Caco-2 (cell line): Measurements from ENCODE around the gene ACLY. TPM values are rescaled to one million over a fixed set of nuclear protein-coding genes. Genes with fewer than 3 reads are reported as not detected.
A peak's percentile ranks its signal among the peaks of the same experiment; 100 is the strongest.

ENCODE experiments used
- BruUV-seq: library from RNA; stranded (reverse); fragments of 400-500 nt; replicated peaks from 2 replicates; lab custom pipeline; 2021; lab: Mats Ljungman, UMichigan
- CTCF ChIA-PET: fragments of 300-600 bp; sonication (Branson Sonifier 250); formaldehyde crosslinking; loops from one replicate; lab custom pipeline; 2022; ENCODE audit warnings: antibody characterized with exemption; lab: Charles Lee
- POLR2A ChIA-PET: fragments of 300-600 bp; sonication (Branson Sonifier 250); formaldehyde crosslinking; loops from one replicate; lab custom pipeline; 2022; ENCODE audit warnings: antibody characterized with exemption; lab: Charles Lee
- DNase-seq, 2 experiments: peaks; one replicate each; pipeline versions ENCODE4 v3.0.0 to v3.0.0-alpha.2; 2020 to 2022
- H3K27me3 ChIP-seq: replicated peaks from 2 replicates; pipeline ENCODE4 v1.6.0; 2011; ENCODE audit warnings: low read length; ENCODE audit not compliant: control insufficient read depth, insufficient read depth
- H3K36me3 ChIP-seq: 2 replicates; pipeline ENCODE4 v1.5.1; 2011; ENCODE audit warnings: low read length; ENCODE audit not compliant: control insufficient read depth, insufficient read depth
- H3K4me1 ChIP-seq: fragments of 250-450 bp; sonication (Bioruptor Pico); 2 replicates; pipeline ENCODE4 v1.5.1; 2020; ENCODE audit warnings: mild to moderate bottlenecking
- H3K4me3 ChIP-seq: 2 replicates; pipeline ENCODE4 v1.5.1; 2011; ENCODE audit warnings: low read depth, mild to moderate bottlenecking, control low read depth, low read length
- H3K9me3 ChIP-seq: fragments of 250-450 bp; sonication (Bioruptor Pico); 2 replicates; pipeline ENCODE4 v1.5.1; 2020; ENCODE audit warnings: mild to moderate bottlenecking, moderate library complexity
- H3K27ac Mint-ChIP-seq: one replicate; pipeline ENCODE4 v1.8.0; 2022; ENCODE audit warnings: mixed read lengths; ENCODE audit not compliant: unreplicated experiment
- H3K27me3 Mint-ChIP-seq: one replicate; pipeline ENCODE4 v1.8.0; 2022; ENCODE audit warnings: mixed read lengths; ENCODE audit not compliant: insufficient read depth, unreplicated experiment
- H3K36me3 Mint-ChIP-seq: one replicate; pipeline ENCODE4 v1.8.0; 2022; ENCODE audit warnings: mild to moderate bottlenecking, mixed read lengths; ENCODE audit not compliant: insufficient read depth, unreplicated experiment
- H3K4me1 Mint-ChIP-seq: one replicate; pipeline ENCODE4 v1.8.0; 2022; ENCODE audit warnings: low read depth, mixed read lengths; ENCODE audit not compliant: unreplicated experiment
- H3K4me3 Mint-ChIP-seq: one replicate; pipeline ENCODE4 v1.8.0; 2022; ENCODE audit warnings: mild to moderate bottlenecking, moderate library complexity, mixed read lengths; ENCODE audit not compliant: unreplicated experiment
- H3K9me3 Mint-ChIP-seq: one replicate; pipeline ENCODE4 v1.8.0; 2022; ENCODE audit warnings: mixed read lengths; ENCODE audit not compliant: unreplicated experiment
- intact Hi-C: fragments of 100-400 bp; cut with micrococcal nuclease; formaldehyde crosslinking; loops from one replicate; pipeline ENCODE4 v1.10.0; 2022; ENCODE audit not compliant: unreplicated experiment
- total RNA-seq: library from RNA; stranded (reverse); gene quantifications from 2 replicates; pipeline ENCODE4 v1.2.3, GENCODE V29; 2022
- TF ChIP-seq, protein P1 (sequence below), 2 experiments: fragments of 200-600 bp in 1 of 2; IDR thresholded peaks; 1 replicate in 1 of 2; 2 replicates in 1 of 2; pipeline versions ENCODE4 v1.5.1 to v1.8.0; 2011 to 2022; ENCODE audit warnings: antibody characterized with exemption in 1 of 2, control low read depth in 1 of 2, inconsistent platforms in 1 of 2, low read depth in 1 of 2, low read length in 1 of 2, mild to moderate bottlenecking in 1 of 2, moderate library complexity in 1 of 2; ENCODE audit not compliant: insufficient read depth in 1 of 2, severe bottlenecking in 1 of 2, unreplicated experiment in 1 of 2

Gene ACLY
- total RNA-seq, 1 experiment from 2014 or later = 246 TPM

DNA sequence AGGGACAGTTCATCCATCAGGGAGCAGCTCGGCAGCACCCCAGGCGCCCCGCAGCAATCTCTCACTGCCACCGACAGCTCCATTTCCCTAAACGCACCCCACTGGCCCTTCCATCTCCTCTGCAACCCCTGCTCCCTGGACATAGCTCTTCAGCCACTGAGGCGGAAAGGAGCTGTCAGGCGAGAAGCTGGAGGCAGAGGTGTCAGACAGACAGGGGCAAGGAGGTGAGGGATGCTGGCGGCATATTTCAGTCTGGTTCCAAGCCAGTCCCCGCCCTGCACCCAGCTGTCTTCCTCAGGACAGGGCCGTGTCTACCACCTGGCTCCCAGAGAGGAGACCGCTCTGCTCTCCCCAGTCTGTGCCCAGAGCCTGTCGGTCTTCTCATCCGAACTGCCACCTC is 9.7 kb downstream of the ACLY start:
- DNase-seq = no peak
- BruUV-seq = no TSS peak
- peaks cover 24% of the 10 kb centered on the region for H3K36me3 ChIP-seq
- ChIA-PET CTCF (interaction anchor here (1.6 kb wide), 1 partner anchor 50 kb away, joined by 7 read pairs; no protein-coding TSS in a partner anchor), POLR2A (interaction anchor here (1.5 to 2.1 kb wide), 2 partner anchors 9 to 10 kb away, joined by 3 to 11 read pairs; partner anchors contain the start of gene ACLY)
- intact Hi-C loops = no loop called here
- no peaks in the 10 kb centered on the region for H3K27me3 Mint-ChIP-seq
- no peaks in the 10 kb centered on the region for H3K9me3 Mint-ChIP-seq
- H3K4me1 Mint-ChIP-seq = peaks cover 27% of the 10 kb centered on the region
- TF ChIP-seq, protein P1, sequence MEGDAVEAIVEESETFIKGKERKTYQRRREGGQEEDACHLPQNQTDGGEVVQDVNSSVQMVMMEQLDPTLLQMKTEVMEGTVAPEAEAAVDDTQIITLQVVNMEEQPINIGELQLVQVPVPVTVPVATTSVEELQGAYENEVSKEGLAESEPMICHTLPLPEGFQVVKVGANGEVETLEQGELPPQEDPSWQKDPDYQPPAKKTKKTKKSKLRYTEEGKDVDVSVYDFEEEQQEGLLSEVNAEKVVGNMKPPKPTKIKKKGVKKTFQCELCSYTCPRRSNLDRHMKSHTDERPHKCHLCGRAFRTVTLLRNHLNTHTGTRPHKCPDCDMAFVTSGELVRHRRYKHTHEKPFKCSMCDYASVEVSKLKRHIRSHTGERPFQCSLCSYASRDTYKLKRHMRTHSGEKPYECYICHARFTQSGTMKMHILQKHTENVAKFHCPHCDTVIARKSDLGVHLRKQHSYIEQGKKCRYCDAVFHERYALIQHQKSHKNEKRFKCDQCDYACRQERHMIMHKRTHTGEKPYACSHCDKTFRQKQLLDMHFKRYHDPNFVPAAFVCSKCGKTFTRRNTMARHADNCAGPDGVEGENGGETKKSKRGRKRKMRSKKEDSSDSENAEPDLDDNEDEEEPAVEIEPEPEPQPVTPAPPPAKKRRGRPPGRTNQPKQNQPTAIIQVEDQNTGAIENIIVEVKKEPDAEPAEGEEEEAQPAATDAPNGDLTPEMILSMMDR (IDR thresholded peaks at IDR 0.05; ENCODE audit: insufficient read depth in 1 of 2, low read depth in 1 of 2, low read length in 1 of 2, severe bottlenecking in 1 of 2, unreplicated experiment in 1 of 2) = no peak
- H3K4me3 ChIP-seq = no peak overlapping the region
- H3K27ac Mint-ChIP-seq = peak overlapping the region; percentile 57
- H3K36me3 Mint-ChIP-seq = peaks cover 94% of the 10 kb centered on the region
- no peaks in the 10 kb centered on the region for H3K27me3 ChIP-seq
- no peak overlapping the region for H3K4me3 Mint-ChIP-seq
- H3K9me3 ChIP-seq = no peaks in the 10 kb centered on the region
- H3K4me1 ChIP-seq = peaks cover 37% of the 10 kb centered on the region

DNA sequence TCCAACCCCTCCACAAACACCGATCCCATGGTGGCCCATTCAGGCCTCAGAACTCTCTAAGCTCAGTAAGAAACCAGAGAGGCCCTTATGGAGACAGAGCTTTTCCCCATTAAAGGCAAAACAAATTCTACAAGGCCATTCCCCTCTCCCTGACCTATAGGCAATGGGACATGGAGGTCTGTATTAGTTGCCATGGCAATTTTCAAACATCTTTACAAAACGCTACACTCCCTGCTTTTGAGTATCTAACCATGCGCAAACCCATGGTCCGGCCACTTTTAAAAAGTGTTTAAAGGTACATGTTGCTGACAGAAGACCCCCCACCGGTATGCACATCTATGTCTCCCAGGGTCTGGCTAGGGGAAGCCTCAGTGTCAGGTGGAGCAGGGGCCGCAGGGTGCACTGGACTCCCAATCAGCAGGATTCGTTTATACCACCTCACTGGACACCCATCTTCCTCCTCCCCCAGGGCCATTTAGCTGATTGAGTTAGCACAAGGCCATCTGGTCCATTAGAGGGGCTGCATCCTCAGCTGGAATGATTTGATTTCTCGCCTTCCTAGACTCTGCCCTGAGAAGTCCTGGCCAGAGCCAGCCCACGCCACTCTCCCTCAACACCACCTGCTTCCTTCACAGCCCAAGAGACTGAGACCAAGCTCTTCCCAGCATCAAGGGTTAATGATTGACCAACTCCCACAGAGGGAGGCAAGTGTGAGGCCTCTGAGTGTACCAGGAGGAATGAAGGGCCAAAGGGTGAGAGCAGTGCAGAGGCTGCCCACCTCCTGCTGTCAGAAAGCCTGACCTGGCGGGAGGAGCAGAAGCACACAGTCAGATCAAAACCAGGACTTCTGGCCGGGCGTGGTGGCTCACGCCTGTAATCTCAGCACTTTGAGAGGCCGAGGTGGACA is 10.9 kb downstream of the ACLY start:
- Mint-ChIP-seq H3K27ac (peak overlapping the region; percentile 80), H3K4me1 (peaks cover 21% of the 10 kb centered on the region), H3K36me3 (peaks cover 94% of the 10 kb centered on the region), H3K4me3 (peak overlapping the region; percentile 51), H3K9me3 (no peaks in the 10 kb centered on the region), H3K27me3 (no peaks in the 10 kb centered on the region)
- no peaks in the 10 kb centered on the region for H3K9me3 ChIP-seq
- H3K27me3 ChIP-seq = no peaks in the 10 kb centered on the region
- intact Hi-C loops = no loop called here
- ChIA-PET POLR2A (interaction anchor here (1.2 to 2.1 kb wide), 4 partner anchors 10 to 219 kb away, joined by 3 to 11 read pairs (median 6); partner anchors contain the start of genes ACLY, EIF1 and ODAD4), CTCF (interaction anchor here (0.6 to 1.6 kb wide), 4 partner anchors 10 to 170 kb away, joined by 3 to 16 read pairs (median 5); partner anchors contain the start of genes ACLY and JUP)
- H3K36me3 ChIP-seq = peaks cover 24% of the 10 kb centered on the region
- TF ChIP-seq, protein P1 (IDR thresholded peaks at IDR 0.05; ENCODE audit: insufficient read depth in 1 of 2, low read depth in 1 of 2, low read length in 1 of 2, severe bottlenecking in 1 of 2, unreplicated experiment in 1 of 2) = no peak
- peak; percentile 81 to 93 for DNase-seq
- H3K4me3 ChIP-seq = no peak overlapping the region
- no TSS peak for BruUV-seq
- H3K4me1 ChIP-seq = peaks cover 30% of the 10 kb centered on the region

DNA sequence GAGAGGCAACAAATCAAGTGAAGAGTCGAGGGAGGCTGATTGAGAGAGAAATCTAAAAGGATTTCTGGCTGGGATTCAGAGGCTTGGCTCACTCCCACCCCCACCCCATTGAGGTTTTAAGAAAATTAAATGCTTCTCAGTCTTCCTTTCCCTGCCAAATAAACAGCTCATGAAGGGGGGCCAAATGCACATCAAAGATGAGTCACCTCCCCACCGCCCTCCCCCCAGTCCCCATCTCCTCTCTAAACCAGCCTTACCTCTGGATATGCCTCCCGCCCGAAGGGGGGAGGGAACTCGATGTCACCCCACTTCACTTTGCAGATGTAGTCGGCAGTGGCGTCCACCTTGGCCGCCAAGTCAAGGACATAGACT is 11.6 kb downstream of the ACLY start:
- intact Hi-C loops = no loop called here
- H3K9me3 ChIP-seq = no peaks in the 10 kb centered on the region
- no peaks in the 10 kb centered on the region for H3K9me3 Mint-ChIP-seq
- no peak overlapping the region for H3K4me3 ChIP-seq
- no peaks in the 10 kb centered on the region for H3K27me3 ChIP-seq
- DNase-seq = no peak
- TF ChIP-seq, protein P1 (IDR thresholded peaks at IDR 0.05; ENCODE audit: insufficient read depth in 1 of 2, low read depth in 1 of 2, low read length in 1 of 2, severe bottlenecking in 1 of 2, unreplicated experiment in 1 of 2) = no peak
- H3K27ac Mint-ChIP-seq = no peak overlapping the region
- H3K4me1 Mint-ChIP-seq = peaks cover 21% of the 10 kb centered on the region
- no peaks in the 10 kb centered on the region for H3K27me3 Mint-ChIP-seq
- CTCF ChIA-PET = interaction anchor here (1.4 kb wide), 1 partner anchor 11 kb away, joined by 16 read pairs; the partner anchor contains the start of gene ACLY
- no TSS peak for BruUV-seq
- H3K36me3 Mint-ChIP-seq = peaks cover 90% of the 10 kb centered on the region
- H3K4me3 Mint-ChIP-seq = no peak overlapping the region
- peaks cover 30% of the 10 kb centered on the region for H3K4me1 ChIP-seq
- POLR2A ChIA-PET = interaction anchor here (1.6 to 2.1 kb wide), 2 partner anchors 12 to 218 kb away, joined by 4 to 11 read pairs; partner anchors contain the start of genes ACLY and EIF1
- H3K36me3 ChIP-seq = peaks cover 20% of the 10 kb centered on the region
